Fibroblast of skin of left biceps (primary cell): ENCODE measurements around the gene ERCC5.

Experiments
- DNase-seq, 2 experiments: peaks; one replicate each; pipeline ENCODE4 v3.0.0-alpha.2; 2013; ENCODE audit warnings: low read depth in 2 of 2

Gene ERCC5

GRCh38 chr13:102922184-102922583 lies 76.4 kb downstream of the ERCC5 start:
- no peak for DNase-seq
